NB4 (cell line): ENCODE results near the gene CSMD2.

Experiments
- CTCF ChIP-seq: IDR thresholded peaks from one replicate; pipeline ENCODE4 v1.5.1; 2012; ENCODE audit warnings: low read depth, low read length
- MAX ChIP-seq: IDR thresholded peaks from 2 replicates; pipeline ENCODE4 v1.6.1; 2011; ENCODE audit warnings: low read depth, low read length
- POLR2A ChIP-seq: IDR thresholded peaks from 2 replicates; pipeline ENCODE4 v1.6.1; 2011; ENCODE audit warnings: mild to moderate bottlenecking; ENCODE audit not compliant: insufficient read length; ENCODE audit errors: extremely low read depth

DNA sequence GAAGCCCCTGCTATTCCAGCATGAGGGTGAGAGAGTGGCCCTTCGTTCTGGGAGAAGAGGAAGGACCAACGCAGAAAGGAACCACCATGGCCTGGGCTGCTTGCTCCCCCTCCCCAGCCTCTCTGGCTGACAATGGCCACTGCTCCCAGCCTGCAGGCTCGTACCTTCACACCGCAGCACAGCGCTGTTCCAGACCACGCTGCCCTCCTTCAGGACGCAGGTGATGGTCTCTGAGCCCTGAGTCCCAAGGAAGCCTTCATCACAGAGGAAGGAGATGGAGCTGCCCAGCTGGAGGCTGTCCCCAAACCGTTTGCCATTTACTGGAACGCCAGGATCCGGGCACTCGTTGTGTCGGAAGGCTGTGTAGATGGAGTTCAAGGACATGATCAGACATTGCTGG is 426.1 kb downstream of the CSMD2 start:
- TF ChIP-seq CTCF = no peak
- no peak for TF ChIP-seq POLR2A
- TF ChIP-seq MAX = no peak
